ENCODE results near the gene SYT3. TPM values are rescaled to one million over a fixed set of nuclear protein-coding genes. Genes with fewer than 3 reads are reported as not detected.

Gene SYT3
- total and polyA plus RNA-seq, 2 of the 8 experiments (the other 6 are each of a cell fraction or from before 2014, with no cell fraction given): 6.7 to 17.3 TPM

DNA sequence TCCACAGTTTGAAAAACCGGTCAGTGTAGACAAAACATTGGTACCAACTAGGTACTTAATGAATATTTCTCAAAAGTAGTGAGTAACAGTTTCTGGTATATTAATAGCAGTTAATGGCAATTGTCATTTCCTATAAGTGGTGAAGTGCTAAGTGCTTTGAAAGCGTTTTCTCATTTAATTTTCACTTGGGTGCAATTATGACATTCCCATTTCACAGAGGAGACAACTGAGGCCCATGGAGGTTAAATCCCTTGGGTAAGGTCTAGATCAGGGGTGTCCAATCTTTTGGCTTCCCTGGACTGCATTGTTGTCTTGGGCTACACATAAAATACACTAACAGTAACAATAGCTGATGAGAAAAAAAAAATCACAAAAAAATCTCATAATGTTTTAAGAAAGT lies 687 bp upstream of the SYT3 start:
- no peak overlapping the region for H3K4ac ChIP-seq (replicated peaks; ENCODE audit: insufficient read length, low read depth, low read length)
- no peak overlapping the region for H4K91ac ChIP-seq (replicated peaks; ENCODE audit: insufficient read length, low read length)
- CTCF ChIA-PET (ENCODE audit: partially characterized antibody): interaction anchor here (0.7 to 0.9 kb wide), 2 partner anchors 102 to 137 kb away, joined by 3 read pairs; no protein-coding TSS in a partner anchor
- DNase-seq (ENCODE audit: low read depth in 1 of 2, low spot score in 2 of 2) (no peak), FAIRE-seq (no peak)
- H3K23ac ChIP-seq (ENCODE audit: insufficient read length): no peak overlapping the region
- H3K9ac ChIP-seq (replicated peaks in 1 of 4; ENCODE audit: extremely low read depth in 1 of 4, low read depth in 3 of 4, low read length in 3 of 4): no peak overlapping the region
- no peak overlapping the region for H2BK120ac ChIP-seq (replicated peaks; ENCODE audit: low read depth, low read length)
- H3K27ac ChIP-seq (ENCODE audit: low read depth, low read length): no peak overlapping the region
- no peak overlapping the region for H3K56ac ChIP-seq (replicated peaks; ENCODE audit: insufficient read length, low read depth, low read length)
- H4K8ac ChIP-seq (ENCODE audit: extremely low read depth, insufficient read depth, low read length): peak overlapping the region; percentile 75; the same call in 1 of the 2 replicates
- no peaks in the 10 kb centered on the region for H3K79me1 ChIP-seq (ENCODE audit: low read depth, low read length)
- H3K4me1 ChIP-seq (replicated peaks in 1 of 4; ENCODE audit: control insufficient read depth in 3 of 4, insufficient read depth in 4 of 4, low read length in 3 of 4): peaks cover 0 to 4% (median 0%) of the 10 kb centered on the region in 4 experiments; a peak in 2 of 7 replicates
- H2BK12ac ChIP-seq (ENCODE audit: low read depth, low read length): no peak overlapping the region
- H2AFZ ChIP-seq (ENCODE audit: low read length): 0 out of 2 replicates have a peak overlapping the region, but pooled peaks have one; percentile 87
- no peaks in the 10 kb centered on the region for H3K79me2 ChIP-seq (ENCODE audit: control insufficient read depth in 1 of 2, insufficient read depth in 2 of 2, low read length in 2 of 2)
- no peak overlapping the region for H2BK20ac ChIP-seq (ENCODE audit: low read length)
- TF ChIP-seq CREB1 (IDR thresholded peaks at IDR 0.05) (no peak), SP4 (IDR thresholded peaks at IDR 0.05; ENCODE audit: low read length) (0 out of 2 replicates have a peak, but pooled peaks have one; percentile 21), POLR2AphosphoS5 (IDR thresholded peaks at IDR 0.05; ENCODE audit: low read depth, low read length) (no peak), RAD21 (IDR thresholded peaks at IDR 0.05 in 1 of 2, conservative IDR thresholded peaks at IDR 0.05 in 1 of 2; ENCODE audit: low read depth in 2 of 2, low read length in 2 of 2) (no peak), TEAD4 (IDR thresholded peaks at IDR 0.05; ENCODE audit: low read depth, low read length) (no peak), BRCA1 (IDR thresholded peaks at IDR 0.05; ENCODE audit: low read depth, low read length) (no peak), KDM5A (IDR thresholded peaks at IDR 0.05; ENCODE audit: low read length) (no peak), HDAC2 (IDR thresholded peaks at IDR 0.05; ENCODE audit: borderline replicate concordance in 1 of 2, low read depth in 2 of 2, low read length in 2 of 2) (no peak), KDM4A (IDR thresholded peaks at IDR 0.05; ENCODE audit: low read depth, low read length, severe bottlenecking) (no peak), GTF2F1 (IDR thresholded peaks at IDR 0.05; ENCODE audit: borderline replicate concordance, low read depth, low read length) (no peak), TCF12 (IDR thresholded peaks at IDR 0.05; ENCODE audit: low read depth, low read length) (no peak), CBX5 (IDR thresholded peaks at IDR 0.05; ENCODE audit: low read depth, low read length) (no peak), KDM1A (IDR thresholded peaks at IDR 0.05; ENCODE audit: borderline replicate concordance, low read length) (peak; percentile 62; the same call in 1 of the 2 replicates)
- H3K36me3 ChIP-seq (ENCODE audit: control insufficient read depth in 2 of 4, insufficient read depth in 4 of 4, low read length in 3 of 4): no peaks in the 10 kb centered on the region; a peak in 2 of 8 replicates
- peak overlapping the region; percentile 87; the same call in 1 of the 2 replicates for H3K18ac ChIP-seq (ENCODE audit: extremely low read depth, low read length)
- no peak overlapping the region for H2AK5ac ChIP-seq (ENCODE audit: low read depth, low read length)
- 73% methylated on average over 2 of the region's 2 CpGs; no CpG with 5 or more reads in 1 of the 2 experiments for WGBS, 2 experiments (ENCODE audit: extremely low coverage in 1 of 2, insufficient coverage in 1 of 2, insufficient read length in 1 of 2, insufficient replicate concordance in 2 of 2, low coverage in 1 of 2, low lambda C conversion rate in 2 of 2, missing lambda C conversion rate in 1 of 2)
- H3K9me3 ChIP-seq (ENCODE audit: insufficient read depth in 2 of 2, low read depth in 1 of 2, low read length in 1 of 2): peaks cover 4% of the 10 kb centered on the region in 2 experiments; a peak in 2 of 4 replicates
- H3K27me3 ChIP-seq (replicated peaks in 1 of 4; ENCODE audit: control insufficient read depth in 3 of 4, extremely low read depth in 1 of 4, insufficient read depth in 3 of 4, low read length in 3 of 4): peaks cover 0 to 15% (median 8%) of the 10 kb centered on the region in 4 experiments; a peak in 5 of 7 replicates
- H3K4me3 ChIP-seq (ENCODE audit: extremely low read depth in 1 of 4, insufficient read depth in 2 of 4, low read depth in 3 of 4, low read length in 4 of 4): peak overlapping the region in 3 of 4 experiments; percentile 53 to 76 (median 64); a peak in 6 of 8 replicates
- H3K23me2 ChIP-seq (ENCODE audit: low read depth, low read length): peaks cover 13% of the 10 kb centered on the region; the same call in 1 of the 2 replicates
- peak overlapping the region; percentile 65 to 68 for H3K4me2 ChIP-seq (ENCODE audit: insufficient read depth in 1 of 2, low read depth in 2 of 2, low read length in 2 of 2)
- H4K20me1 ChIP-seq (replicated peaks in 1 of 2; ENCODE audit: control insufficient read depth in 1 of 2, insufficient read depth in 2 of 2, low read length in 2 of 2): peaks cover 0 to 2% of the 10 kb centered on the region in 2 experiments
- H2BK5ac ChIP-seq (ENCODE audit: low read depth, low read length): no peak overlapping the region
- H3K14ac ChIP-seq (ENCODE audit: insufficient read length): no peak overlapping the region
- no peak overlapping the region for H2BK15ac ChIP-seq (ENCODE audit: low read length)
- POLR2A ChIA-PET (ENCODE audit: partially characterized antibody): no interaction called here
- no peak overlapping the region for H4K5ac ChIP-seq (ENCODE audit: insufficient read length, low read depth, low read length)

Data from H1 (cell line).